Dedifferentiated amniotic fluid mesenchymal stem cell (primary cell): ENCODE results near the gene UBR1.
"Not testable (repeated sequence)": the region's sequence is repeated elsewhere in the genome, so short reads cannot be mapped to it uniquely, and the experiment has no call there.

Experiments used
- DNase-seq: peaks from one replicate; pipeline ENCODE4 v3.0.0-alpha.2; 2016; ENCODE audit errors: extremely low spot score

Gene UBR1

DNA sequence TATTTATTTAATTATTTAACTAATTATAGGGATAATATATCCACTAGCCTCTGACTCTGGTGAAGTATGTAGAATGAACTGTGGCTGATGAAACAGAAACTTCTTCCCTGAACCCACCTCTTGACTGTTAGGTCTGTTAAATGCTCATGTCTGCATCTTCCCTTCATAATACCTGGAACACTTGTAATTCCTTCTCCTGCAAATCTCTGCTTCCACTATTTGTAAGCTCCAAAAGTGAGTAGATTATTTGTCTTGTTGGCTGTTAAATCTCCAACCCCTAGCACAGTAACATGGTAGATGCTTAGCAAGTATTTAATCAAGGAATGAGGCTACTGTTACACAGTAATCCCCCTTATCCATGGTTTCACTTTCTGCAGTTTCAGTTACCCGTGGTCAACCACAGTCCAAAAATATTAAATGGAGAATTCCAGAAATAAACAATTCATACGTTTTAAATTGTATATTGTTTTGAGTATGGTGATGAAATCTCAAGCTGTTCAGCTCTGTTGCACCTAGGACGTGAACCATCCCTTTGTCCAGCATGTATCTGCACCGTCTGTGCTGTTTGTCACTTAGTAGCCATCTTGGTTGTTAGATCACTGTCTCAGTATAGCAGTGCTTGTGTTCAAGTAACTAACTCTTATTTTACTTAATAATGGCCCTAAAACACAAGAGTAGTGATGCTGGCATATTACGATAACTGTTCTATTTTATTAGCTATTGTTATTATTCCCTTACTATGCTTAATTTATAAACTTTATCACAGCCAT is 190.9 kb downstream of the UBR1 start:
- DNase-seq, result no peak

- DNase-seq, result no peak
Measured at GRCh38 chr15:42911058-42911592, 194.7 kb downstream of the UBR1 start.

DNA sequence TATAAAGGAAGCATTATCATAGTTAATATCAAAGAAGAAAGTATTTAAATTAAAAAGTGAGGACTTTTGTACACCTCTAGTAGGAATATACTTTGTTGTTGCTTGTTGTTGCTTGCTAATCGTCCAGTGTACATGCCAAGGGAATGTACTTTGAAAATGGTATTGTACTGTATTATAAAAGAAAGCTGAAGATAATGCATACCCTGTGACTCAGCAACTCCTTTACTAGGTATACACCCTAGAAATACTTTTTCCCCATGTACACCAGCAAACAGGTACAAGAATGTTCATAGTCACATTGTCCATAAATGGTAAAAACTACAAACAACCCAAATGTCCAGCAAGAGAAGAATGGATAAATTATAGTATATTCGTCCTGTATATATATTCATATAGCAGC is 197.3 kb downstream of the UBR1 start:
- DNase-seq, result no peak

DNA sequence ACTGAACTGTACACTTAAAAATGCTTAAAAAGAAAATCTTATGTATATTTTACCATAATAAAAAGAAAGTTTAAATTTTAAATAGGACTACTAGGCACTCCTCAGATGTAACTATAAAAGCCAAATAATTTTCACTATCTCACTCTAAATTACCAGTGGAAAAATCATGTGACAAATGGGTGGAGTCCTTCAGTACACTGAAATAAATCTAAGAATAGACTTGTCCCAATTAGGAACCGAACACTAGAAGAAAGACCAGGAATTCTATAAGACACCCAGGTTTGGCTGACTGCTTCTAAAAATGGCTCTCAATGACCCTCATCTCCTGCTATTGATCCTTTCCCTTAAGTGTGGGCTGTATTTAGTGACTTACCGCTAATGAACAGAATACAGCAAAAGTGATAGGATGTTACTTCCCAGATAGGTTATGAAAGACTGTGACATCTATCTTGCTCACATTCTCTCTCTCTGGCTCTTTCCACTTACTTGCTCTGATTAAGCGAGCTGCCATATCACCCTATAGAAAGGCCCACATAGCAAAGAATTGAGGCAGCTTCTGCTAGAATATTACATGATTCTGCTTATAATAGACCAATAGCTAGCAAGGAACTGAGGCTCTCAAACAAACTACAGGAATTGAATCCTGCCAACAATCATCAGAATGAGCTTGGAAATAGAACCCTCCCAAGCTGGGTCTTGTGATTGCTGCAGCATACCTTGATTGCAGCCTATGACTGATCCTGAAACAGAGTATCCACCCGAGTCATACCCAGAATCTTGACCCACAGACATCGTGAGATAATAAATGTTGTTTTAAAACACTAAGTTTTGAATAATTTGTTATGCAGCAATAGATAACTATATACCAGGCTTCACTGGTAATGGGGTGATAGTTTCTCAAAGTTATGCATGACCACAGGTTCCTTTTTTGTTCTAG is 202.2 kb downstream of the UBR1 start:
- no peak for DNase-seq

DNA sequence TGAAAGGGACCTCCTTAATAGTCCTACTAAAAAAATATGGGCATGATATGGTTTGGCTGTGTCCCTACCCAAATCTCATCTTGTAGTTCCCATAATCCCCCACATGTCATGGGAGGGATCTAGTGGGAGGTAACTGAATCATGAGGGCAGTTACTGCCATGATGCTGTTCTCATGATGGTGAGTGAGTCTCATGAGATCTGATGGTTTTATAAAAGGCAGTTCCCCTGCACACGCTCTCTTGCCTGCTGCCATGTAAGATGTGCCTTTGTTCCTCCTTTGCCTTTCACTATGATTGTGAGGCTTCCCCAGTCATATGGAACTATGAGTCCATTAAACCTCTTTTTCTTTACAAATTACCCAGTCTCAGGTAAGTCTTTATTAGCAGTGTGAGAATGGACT is 211.9 kb downstream of the UBR1 start:
- DNase-seq, result not testable (repeated sequence)
